Measurements from ENCODE around the gene CERK. TPM values are rescaled to one million over a fixed set of nuclear protein-coding genes. Genes with fewer than 3 reads are reported as not detected.

CERK gene
- total RNA-seq, 4 donors from 2014 or later, result 17.8 to 69.1 (median 36.1) TPM

DNA sequence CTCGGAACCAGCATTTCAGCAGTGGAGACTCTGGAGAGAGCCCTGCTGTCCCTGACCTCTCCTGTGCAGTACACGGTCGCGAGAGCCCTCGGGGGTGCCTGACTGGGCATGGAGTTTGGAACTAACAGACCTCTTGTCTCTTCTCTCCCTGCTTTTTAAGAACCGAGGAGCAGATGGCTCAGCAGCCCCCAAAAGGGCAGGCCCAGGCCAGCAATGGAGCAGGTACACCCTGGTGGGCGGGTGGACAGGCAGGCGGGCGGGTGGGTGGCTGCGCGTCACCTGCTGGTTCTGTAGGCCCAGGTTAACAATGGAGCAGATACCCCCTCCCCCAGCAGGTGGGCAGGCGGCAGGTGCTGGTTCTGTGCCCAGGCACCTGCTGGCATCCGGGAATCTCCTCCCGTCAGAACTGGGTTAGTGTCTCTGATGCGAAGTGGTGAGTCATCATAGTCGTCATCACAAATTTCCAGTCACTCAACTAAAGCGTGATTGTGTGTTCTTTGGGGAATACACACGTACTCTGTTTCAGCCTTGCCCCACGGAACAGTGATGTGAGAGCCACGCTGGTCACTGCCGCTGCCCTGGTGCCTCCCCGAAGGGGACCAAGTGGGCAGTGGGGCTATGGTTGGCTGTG lies 76.7 kb downstream of the CERK start:
- TF ChIP-seq, protein P1, sequence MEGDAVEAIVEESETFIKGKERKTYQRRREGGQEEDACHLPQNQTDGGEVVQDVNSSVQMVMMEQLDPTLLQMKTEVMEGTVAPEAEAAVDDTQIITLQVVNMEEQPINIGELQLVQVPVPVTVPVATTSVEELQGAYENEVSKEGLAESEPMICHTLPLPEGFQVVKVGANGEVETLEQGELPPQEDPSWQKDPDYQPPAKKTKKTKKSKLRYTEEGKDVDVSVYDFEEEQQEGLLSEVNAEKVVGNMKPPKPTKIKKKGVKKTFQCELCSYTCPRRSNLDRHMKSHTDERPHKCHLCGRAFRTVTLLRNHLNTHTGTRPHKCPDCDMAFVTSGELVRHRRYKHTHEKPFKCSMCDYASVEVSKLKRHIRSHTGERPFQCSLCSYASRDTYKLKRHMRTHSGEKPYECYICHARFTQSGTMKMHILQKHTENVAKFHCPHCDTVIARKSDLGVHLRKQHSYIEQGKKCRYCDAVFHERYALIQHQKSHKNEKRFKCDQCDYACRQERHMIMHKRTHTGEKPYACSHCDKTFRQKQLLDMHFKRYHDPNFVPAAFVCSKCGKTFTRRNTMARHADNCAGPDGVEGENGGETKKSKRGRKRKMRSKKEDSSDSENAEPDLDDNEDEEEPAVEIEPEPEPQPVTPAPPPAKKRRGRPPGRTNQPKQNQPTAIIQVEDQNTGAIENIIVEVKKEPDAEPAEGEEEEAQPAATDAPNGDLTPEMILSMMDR (IDR thresholded peaks at IDR 0.05; ENCODE audit: low read depth), result no peak

DNA sequence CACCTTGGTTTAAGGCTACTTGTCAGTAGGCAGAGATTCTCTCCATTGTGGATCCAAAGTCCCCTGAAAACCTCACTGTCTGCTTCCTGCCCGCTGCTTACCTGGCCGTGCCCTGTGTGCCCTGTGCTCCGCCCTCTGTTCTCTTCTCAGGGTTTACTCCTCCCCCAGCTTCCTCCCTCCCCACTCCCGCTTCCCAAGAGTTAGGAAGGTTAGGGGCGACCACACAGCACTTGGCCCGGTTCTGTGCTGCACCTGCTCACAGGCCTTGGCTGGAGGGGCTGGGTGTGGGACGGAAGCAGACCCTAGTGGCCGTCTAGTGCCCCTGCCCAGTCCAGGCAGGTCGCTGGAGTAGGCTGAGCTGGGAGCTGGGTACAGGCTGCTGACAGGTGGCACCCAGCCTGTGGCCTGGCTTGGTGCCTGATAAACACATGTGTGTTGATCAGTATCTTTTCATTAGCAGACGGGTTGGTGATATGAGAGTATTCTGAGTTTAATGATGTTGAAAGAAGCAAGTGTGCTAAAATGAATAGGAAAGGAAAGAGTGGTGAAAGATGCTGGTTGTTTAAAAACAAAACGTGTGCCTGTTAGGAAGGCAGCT lies 77.3 kb downstream of the CERK start:
- TF ChIP-seq, protein P1 (IDR thresholded peaks at IDR 0.05; ENCODE audit: low read depth), result no peak

DNA sequence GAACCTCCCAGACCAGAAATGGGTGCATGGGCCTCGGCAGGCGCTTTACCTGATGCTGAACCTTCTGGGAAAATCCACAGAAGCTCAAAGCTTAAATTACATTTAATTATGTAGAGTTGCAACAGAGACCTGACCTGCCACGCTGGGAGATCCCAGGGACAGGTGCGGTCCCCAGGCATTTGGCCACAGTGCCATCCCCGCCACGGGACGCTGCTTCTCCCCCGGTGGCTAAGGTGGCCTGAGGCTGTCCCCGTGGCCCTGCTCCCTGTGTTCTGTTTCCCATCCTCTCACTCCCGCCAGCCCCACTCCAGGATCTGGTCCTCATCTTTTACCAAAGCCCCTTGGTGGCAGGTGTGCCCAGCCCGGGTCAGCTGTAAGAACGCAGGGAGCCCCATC lies 78.3 kb downstream of the CERK start:
- TF ChIP-seq, protein P1 (IDR thresholded peaks at IDR 0.05; ENCODE audit: low read depth), result no peak

DNA sequence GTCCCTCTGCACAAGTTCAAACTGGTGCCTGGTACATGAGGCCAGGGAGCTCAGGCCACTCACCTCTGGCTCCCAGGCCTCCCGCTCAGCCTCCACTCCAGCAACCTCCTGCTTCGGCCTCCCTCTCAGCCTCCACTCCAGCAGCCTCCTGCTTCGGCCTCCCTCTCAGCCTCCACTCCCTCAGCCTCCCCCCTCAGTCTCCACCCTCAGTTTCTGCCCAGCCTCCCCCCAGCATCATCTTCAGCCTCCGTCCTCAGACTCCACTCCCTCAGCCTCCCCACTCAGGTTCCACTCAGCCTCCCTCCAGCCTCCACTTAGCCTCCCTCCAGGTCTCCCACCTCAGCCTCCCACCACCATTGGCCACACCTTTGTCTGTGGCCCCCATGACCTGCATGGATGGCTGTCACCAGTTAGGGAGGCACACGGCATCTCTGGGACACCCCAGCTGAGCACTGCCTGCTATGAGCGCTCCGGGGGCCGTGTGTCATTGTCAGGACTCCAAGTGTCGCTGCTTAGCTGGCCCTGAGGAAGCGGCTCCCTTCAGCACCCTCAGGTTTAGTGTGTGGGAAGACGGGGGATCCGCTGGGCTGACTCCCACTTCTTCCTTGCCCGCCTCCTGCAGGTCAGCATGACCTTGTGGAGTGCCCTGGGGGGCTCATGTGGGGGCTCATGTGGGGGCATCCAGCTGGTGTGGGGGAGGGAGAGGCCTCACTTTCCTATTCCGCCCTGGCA lies 78.8 kb downstream of the CERK start:
- TF ChIP-seq, protein P1 (IDR thresholded peaks at IDR 0.05; ENCODE audit: low read depth), result no peak

DNA sequence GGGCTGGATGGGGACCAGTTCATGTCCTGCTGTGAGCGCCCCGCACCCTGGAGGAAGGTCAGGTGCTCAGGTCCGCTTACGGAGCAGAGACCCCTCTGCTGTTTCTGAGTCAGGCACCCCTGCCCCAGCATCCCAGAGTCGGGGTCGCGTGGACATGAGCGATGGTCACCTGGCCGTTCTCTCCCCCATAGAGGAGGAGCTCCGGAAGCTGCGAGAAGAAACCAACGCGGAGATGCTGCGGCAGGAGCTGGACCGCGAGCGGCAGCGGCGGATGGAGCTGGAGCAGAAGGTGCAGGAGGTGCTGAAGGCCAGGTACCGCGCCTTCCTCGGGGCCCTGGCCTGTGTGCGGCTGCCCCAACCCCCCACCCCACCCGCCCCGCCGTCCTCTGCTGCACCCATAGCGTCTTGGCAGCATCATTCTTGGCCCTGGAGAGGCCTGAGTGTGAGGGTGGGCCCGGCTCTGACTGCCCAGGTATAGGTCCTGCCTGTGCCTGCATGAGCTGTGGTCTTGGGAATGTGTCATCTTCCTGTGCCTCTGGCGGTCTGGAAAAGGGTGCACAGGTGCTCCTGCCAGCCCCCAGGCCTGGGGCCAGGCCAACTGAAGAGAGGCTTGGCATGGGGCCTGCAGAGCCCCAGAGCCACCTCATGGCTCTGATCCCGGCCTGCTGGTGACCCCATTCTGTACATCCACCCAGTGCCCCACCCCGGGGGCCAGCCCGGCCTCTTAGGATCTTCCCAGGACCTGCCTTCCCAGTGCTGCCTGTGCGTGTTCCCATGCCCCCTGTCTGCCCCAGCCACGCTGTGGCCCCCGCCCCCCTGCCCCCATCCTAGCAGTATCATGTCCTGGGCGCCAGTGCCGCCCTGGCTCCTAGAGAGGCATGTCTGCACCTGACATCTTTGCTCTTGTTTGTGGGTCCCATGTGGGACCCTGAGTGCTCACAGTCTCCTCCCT lies 79.8 kb downstream of the CERK start:
- TF ChIP-seq, protein P1 (IDR thresholded peaks at IDR 0.05; ENCODE audit: low read depth), result no peak

DNA sequence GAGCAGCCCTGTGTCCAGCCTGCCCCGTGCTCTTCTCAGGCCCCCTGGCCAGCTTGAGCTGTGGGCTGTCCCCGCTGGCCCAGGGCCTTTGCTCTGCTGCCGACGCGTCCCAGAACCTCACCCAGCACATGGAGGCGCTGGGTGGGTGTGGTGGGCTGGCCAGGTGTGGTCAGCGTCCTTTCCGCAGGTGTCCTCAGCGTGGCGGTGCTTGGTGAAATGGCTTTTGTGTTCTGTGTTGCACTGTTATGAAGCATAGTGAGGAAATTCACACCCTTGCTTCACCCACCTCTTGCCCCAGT lies 80.4 kb downstream of the CERK start:
- TF ChIP-seq, protein P1 (IDR thresholded peaks at IDR 0.05; ENCODE audit: low read depth), result no peak
